Dermis microvascular lymphatic vessel endothelial cell (primary cell): Measurements from ENCODE around the gene PTCH2. TPM values are rescaled to one million over a fixed set of nuclear protein-coding genes. Genes with fewer than 3 reads are reported as not detected.
"Not testable (repeated sequence)": the region's sequence is repeated elsewhere in the genome, so short reads cannot be mapped to it uniquely, and the experiment has no call there.

Source experiments
- DNase-seq, 2 donors: peaks; one replicate each; pipeline versions ENCODE4 v3.0.0 to v3.0.0-alpha.2; 2010; ENCODE audit warnings: low read depth in 2 of 2
- total RNA-seq: library from RNA; depleted of rRNA; stranded (reverse); fragments of >200 nt; gene quantifications from 2 replicates; pipeline ENCODE4 v1.2.1, GENCODE V29; 2014

The PTCH2 gene
- total RNA-seq, 1 donor from 2014 or later = under 0.01 TPM

DNA sequence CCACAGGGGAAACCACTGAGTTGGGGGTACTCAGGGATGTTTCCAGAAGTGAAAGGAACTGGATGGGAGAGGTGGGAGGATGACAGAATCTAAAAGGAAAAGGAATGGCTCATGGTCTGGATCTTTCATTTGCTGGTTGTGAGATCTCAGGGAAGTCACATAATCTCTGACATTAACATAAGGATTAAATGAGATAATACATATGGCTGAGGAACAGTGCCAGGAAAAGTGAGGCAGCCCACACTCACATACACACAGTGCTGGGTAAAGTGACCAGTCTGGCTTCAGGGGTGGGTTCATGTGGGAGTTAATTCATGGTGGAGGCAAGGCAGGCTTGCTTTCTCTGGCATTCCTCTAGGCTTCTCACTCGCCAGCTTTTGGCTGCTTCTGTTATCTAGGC, 3.9 kb upstream of the PTCH2 start:
- DNase-seq = no peak

GRCh38 chr1:44842486-44842861, 579 bp downstream of the PTCH2 start:
- DNase-seq = no peak

- no peak for DNase-seq
These were observed 3.5 kb downstream of the PTCH2 start for GRCh38 chr1:44839576-44839975.

DNA sequence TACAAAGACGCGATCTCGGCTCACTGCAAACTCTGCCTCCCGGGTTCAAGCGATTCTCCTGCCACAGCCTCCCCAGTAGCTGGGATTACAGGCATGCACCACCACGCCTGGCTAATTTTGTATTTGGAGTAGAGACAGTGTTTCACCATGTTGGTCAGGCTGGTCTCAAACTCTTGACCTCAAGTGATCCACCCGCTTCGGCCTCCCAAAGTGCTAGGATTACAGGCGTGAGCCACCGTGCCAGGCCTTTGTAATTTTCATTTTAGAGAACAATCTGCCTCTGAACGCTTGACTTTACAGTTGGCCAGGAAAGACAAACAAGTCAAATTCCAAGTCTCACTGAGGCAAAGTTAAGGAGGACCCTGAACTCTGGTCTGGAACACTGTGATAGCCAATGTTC, 4.8 kb downstream of the PTCH2 start:
- not testable (repeated sequence) for DNase-seq

DNA sequence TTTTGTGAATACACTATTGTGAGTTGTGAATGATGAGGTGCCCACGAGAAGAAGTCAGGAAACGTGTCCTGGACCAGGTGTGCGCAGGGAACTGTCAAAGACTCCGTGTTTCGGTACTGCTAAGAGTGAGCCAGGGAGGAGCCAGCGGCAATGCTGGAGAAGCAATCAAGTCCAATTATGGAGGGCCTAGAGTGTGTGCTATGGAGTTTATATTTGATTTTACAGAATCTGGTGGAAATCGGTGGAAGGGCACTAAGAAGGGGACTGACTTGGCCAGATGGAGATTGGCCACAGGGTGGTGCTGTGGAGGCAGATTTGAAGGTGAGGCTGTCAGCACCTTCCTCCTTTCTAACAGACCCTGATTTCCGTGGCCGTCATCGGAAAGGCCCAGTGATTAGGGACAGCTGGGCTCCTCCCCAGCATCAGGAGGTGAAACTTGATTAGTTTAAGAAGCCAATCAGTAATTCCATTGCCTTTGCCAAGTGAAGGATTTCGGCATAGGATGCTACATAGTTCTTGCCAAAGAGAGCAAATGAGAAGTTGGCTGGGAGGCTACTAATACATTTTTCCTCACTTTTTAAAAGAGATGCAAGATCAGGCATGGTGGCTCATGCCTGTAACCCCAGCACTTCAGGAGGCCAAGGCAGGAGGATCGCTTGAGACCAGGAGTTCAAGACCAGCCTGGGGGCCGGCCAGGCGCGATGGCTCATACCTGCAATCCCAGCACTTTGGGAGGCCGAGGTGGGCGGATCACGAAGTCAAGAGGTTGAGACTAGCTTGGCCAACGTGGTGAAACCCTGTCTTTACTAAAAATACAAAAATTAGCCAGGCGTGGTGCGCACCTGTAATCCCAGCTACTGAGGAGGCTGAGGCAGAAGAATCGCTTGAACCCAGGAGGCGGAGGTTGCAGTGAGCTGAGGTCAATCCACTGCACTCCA, 7.0 kb downstream of the PTCH2 start:
- peak; percentile 77 to 85 for DNase-seq

DNA sequence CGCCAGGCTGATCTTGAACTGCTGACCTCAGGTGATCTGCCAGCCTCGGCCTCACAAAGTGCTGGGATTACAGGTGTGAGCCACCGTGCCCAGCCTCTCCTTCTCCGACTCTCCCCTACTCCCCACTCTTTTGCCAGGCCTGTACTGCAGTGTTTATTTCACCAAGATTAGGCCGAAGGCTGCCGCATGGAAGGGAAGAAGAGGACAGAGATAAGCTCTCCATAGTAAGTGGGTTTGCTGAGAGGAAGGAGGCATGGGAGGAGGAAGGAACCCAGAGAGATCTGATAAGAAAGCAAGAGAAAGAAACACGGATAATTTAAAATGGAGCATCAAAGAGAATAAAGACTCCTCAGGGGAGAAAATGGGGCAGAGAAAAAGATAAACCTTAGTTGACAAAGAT, 8.7 kb downstream of the PTCH2 start:
- no peak for DNase-seq

DNA sequence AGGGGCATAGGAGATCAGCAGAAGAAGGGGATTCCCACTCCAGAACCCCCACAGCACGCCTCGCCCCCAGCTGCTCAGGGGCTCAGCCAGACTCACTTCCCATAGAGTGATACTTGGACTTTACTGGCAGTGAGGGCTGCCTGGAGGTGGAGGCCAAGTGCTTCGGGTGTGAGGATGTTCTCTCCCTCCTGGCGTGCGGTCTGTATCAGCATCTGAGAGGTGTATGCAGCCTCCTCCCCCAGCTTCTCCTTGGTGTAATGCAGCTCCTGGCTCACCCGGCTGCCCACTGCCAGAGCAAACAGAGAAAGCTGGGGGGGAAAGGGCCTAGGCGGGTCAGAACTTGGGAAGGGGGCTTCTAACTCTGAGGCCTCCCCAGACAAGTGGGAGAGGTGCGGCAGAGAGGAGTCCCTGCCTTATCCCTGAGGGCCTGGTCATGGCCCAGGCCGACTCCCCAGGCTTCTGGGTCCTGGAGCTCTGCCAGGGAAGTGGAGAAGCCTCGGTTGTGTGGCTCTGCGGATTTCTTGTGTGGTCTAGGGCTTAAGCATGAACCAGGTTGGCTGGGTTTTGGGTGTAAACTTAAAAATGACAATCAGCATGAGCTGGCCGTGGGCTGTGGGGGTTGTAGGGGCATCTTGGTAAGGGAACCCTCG, 10.9 kb downstream of the PTCH2 start:
- no peak for DNase-seq

GRCh38 chr1:44831516-44831915, 11.5 kb downstream of the PTCH2 start:
- DNase-seq = no peak

DNA sequence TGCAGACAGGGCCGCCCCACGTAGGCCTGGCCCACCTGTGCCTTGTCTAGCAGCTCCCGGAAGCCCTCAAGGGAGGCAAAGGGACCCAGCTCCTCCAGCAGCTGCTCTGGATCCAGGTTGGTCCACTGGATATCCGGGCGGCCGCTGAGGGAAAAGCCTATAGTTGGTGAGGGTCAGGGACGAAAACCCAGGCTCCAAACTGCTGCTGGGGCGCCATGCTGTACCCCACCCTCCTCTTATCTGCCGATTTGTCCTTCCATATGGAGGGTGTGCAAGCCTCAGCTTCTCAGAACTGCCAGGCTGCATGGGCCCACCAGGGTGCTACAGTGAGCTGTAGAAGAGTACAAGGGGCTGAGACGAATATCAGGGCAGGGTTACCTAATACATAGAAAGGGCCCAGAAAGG, 12.2 kb downstream of the PTCH2 start:
- no peak for DNase-seq

DNA sequence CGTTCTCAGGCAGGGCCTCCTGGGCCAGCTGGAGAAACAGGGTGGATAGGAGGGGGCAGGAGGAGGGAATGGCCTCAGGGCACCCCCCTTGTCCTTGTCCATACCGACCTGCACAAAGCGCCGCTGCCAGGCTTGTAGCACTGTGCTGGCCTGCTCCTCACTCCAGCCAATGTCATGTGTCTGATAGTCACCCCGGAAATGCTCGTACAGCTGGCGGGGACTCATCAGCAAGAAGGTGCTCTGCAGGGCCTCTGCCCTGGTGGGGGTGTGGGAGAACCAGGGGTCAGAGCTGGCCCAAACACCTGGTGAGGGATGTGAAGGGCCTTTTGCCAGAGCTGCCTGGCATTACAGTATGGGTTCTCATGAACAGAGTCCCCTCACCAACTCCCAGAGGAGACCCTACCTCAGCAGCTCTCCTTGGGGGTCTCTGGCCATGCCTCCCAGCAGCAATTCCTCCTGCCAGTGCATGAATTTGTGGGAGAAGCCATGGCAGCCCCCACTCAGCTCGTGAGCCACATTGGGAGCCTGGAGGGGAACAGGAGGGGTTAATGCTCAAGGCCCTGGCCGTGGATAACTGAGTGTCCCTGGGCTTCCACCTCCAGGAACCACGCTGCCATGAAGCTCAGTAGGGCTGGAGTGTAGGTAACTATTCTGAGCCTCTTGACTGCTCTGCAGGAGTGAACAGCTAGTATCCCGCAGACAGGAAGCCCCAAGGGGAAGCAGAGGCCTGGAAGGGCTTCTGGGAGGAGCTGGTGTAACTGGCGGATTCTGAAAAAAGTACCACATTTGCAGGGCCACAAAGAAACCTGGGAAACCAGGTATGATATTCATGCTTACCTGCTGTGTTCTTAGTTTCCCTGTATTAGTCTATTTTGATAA, 13.3 kb downstream of the PTCH2 start:
- DNase-seq = no peak

DNA sequence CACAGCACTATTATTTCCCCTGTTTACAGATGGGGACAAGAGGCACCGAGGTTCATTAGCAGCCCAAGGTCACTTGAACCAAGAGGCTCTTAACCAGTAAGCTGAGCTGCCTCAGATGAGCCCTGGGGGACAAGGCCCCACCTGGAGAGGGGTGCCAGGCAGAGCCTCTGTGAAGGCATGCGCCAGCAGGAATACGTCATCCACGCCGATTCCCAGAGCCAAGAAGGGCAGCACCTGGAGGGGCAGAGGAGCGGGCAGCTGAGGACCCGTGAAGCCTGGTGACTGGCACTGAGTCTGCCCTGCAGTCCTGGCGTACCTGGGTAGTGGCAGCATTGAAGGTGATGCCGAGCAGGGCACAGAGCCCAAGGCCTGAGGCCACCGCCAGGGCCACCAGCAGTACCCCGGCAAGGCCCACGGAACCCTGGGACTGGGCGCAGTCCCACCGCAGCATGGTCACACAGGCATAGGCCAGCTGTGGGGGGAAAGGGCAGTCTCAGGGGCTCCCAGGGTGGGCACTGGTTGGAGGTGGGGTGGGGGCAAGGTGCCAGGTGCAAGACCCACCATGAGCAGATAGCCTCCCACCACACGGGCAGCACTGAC, 14.1 kb downstream of the PTCH2 start:
- no peak for DNase-seq

GRCh38 chr1:44828003-44828651, 14.9 kb downstream of the PTCH2 start:
- no peak for DNase-seq

DNA sequence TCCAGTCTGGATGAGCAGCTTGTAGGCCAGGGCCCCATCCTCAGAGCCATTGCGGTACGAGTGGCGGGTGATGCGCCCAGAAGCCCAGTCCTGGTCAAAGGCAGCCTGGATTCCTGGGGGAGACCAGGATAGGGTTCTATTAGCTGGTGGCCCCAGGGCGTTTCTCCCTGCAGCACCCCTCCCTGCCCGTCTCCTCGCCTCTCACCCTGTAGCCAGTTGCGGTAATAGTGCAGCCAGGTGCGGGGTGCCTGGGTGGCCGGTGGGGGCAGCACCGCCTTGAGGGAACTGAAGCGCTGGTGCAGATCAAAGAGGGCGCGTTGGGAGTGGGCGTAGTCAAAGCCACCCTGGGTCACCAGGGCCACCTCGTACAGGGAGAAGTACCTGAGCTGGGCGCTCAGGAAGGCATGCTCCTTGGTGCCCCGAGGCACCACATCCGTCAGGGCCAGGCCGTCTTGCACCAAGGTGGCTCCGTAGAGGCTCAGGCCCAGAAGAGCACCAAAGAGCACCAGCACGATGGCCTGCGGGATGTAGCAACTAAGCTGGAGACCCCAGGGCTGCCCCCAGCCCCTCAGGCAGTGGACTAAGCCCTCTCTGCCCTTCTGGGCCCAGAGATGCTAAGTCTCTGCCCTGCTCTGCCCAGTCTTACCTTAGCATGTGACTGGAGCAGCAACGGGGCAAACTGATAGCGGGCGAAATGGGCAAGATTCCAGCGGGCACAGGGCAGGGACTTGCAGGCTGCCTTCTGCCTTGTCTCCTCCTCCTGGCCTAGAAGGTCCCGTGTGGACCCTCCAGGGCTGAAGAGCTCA, 15.7 kb downstream of the PTCH2 start:
- no peak for DNase-seq

GRCh38 chr1:44826375-44827196, 16.5 kb downstream of the PTCH2 start:
- DNase-seq = peak in 1 of 2 donors; percentile 32

DNA sequence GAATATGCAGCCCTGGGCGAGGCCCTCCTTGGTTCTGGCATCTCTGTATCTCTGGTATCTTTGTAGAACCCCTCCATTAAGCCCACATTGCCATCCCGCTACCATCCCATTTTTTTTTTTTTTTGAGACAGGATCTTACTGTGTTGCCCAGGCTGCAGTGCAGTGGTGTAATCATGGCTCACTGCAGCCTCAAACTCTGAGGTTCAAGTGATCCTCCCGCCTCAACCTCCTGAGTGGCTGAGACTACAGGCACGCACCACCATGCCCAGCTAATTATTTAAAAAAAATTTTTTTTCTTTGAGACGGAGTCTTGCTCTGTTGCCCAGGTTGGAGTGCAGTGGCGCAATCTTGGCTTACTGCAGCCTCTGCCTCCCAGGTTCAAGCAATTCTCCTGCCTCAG, 18.7 kb downstream of the PTCH2 start:
- not testable (repeated sequence) for DNase-seq

GRCh38 chr1:44822981-44823451, 20.0 kb downstream of the PTCH2 start:
- no peak for DNase-seq

DNA sequence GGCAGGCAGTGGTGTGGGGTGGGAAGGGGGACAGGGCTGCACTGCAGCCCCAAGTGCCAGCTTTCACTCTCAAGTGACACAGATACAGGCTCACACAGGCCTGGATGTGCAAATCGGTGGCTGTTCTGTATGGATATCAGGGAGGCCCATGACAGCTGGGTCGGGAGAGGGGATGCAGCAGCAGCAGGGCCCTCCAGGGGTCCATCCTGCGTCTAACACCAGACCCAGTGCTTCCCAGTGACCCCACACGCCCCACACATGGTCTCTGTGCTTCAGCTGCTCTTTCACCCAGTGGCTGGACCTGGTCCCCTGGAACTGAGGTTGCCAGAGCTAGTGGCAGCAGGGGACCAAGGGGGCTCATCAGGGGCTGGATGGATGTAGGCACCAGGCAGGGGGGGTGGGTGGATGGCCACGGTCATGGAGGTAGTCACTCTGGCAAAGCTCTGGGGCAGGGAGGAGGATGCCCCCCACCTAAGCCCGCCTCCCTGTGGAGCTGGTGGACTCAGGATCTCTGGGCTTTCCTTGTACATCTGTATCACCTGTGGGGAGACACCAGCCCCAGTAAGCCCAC, 20.8 kb downstream of the PTCH2 start:
- DNase-seq = no peak

- DNase-seq = no peak
These were observed 21.8 kb downstream of the PTCH2 start for GRCh38 chr1:44821240-44821715.
